ENCODE results near the gene IGSF9B.

Gene IGSF9B

GRCh38 chr11:133898770-133899115, 58.0 kb downstream of the IGSF9B start:
- DNase-seq = no peak

- DNase-seq = no peak
Observed at GRCh38 chr11:133898031-133898769, 58.6 kb downstream of the IGSF9B start.

DNA sequence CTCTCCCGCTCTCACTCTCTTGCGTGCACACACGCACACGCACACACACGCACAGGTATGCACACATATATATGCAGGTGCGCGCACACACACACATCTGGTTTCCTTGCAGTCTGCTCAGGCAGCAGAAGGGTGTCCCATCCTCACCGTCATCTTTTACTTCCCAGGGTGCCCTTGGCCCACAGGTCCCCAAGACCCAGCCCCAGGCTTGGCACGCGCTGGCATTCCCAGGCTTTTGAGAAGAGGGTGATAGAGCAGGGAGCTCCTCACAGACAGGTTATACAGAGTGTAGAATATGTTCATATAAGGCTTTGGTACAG, 59.5 kb downstream of the IGSF9B start:
- DNase-seq = no peak

- DNase-seq = no peak
Observed at GRCh38 chr11:133896642-133897330, 60.0 kb downstream of the IGSF9B start.

GRCh38 chr11:133896028-133896427, 60.7 kb downstream of the IGSF9B start:
- DNase-seq = no peak

DNA sequence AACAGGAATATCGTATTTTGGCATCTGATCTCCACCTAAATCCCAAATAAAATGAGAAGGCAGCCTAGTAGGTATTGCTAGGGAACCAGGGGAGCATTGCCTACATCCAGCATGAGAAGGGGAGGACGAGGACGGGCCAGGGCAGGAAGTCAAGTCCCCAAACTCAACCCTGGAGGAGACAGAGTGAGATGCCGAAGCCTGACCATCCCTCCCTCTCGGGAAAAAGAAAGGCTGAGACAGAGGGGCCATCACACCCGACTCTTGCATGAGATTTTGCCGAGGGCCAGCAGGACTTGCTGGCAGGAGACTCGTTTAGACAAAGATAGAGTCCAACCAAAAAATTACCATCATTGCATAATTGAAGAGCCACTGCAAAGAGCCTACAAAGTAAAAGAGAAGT, 61.2 kb downstream of the IGSF9B start:
- no peak for DNase-seq

DNA sequence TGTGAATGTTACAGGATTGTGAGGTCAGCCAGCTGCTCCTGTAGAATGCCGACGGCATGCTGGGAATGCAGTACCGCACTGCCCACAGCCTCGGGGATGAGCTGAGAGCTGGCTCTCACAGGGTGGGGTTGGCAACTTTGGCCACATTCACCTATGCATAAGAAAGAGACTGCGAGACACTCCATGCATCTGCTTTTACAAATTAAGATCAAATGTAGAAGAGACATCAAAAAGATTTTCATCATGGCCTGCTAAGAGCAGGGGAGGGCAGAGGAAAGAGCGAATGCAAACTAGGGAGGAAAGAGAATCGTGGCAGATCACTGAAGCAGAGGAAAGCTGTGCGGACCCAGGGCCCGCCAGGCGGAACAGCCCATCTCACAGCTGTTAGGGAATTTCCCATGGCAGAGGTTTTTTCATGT, 61.7 kb downstream of the IGSF9B start:
- DNase-seq = no peak

DNA sequence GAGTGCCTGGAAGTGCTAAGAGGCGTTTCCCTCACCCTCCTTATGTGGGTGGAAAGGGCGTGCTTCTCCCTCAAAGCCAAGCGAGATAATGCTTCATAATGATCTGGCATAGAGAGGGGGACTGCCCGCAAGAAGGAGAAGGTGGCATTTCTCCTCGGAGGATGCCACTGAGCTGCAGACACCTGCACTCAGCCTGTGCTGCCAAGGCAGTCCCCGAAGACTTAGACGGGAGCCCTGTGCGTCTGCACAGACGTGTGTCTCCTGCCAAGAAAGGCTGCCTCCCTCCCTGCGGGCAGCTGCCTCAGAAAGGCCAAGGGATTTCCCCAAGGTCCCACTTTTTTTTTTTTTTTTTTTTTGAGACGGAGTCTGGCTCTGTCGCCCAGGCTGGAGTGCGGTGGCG, 63.4 kb downstream of the IGSF9B start:
- no peak for DNase-seq

GRCh38 chr11:133892584-133893380, 64.0 kb downstream of the IGSF9B start:
- no peak for DNase-seq

DNA sequence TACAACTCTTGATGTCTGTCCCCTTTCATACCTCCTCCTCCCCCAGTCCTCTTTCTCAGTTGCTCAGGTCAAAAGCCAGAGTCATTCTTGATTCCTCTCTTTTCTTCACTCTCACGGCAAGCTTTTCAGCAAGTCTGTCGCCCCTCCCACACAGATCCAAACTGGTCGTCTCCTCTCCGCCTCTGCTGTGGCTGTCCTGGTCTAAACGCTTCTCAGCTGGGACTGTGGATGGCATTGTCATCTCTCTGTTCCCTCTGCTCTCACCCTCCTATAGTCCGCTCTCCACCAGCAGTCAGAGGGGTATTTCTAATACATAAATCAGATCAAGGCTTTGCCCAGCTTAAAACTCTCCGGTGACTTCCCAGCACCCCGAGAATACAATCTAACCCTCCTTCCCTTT, 64.6 kb downstream of the IGSF9B start:
- no peak for DNase-seq

DNA sequence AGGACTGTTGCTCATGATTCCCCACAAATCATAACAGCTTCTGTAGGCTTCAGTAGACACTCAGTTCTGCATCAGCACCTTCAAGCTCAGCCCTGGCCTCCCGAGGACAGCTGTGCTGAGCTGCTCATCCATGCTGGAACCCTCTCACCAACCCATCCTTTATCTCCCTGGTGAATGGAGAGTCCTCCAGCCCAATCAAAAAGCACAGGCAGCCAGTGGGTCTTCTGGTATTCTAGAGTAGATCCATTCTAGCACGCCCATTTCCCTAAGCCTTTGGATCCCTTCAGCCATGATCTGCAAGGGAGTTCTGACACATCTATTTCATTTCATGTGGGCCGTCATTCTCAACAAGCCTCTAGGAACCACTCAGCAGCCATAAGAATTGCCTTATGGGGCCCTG, 66.9 kb downstream of the IGSF9B start:
- no peak for DNase-seq

- DNase-seq = no peak
Observed at GRCh38 chr11:133889188-133889587, 67.6 kb downstream of the IGSF9B start.

DNA sequence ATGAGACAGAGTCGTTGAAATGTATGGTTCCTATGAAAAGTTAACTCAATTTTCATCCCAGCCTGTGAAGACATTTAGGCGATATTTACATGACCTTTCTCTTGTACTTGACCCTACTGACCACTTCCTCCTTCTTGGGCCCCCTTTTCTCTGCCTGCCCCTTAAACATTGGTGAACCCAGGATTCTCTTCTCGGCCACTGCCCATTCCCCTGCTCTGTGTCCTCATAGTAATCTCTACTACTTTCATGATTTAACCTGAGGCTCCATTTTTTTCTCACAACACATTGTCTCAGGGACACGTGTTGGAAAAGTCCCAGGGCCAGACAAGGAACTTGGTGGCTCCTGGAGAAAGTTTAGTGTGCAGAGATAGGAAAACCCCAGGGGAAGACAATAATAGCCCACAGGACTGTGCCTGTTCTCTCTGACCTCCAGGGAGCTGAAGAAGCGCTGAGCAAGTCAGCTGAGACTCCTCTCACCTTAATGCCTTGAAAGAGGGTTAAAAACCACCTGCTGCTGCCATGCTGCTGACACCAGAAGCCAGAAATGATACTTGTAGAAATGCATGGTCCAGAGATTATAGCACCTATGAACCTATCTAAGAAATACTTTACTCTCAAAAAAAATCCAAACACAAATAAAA, 69.0 kb downstream of the IGSF9B start:
- no peak for DNase-seq

GRCh38 chr11:133886029-133886428, 70.7 kb downstream of the IGSF9B start:
- no peak for DNase-seq

DNA sequence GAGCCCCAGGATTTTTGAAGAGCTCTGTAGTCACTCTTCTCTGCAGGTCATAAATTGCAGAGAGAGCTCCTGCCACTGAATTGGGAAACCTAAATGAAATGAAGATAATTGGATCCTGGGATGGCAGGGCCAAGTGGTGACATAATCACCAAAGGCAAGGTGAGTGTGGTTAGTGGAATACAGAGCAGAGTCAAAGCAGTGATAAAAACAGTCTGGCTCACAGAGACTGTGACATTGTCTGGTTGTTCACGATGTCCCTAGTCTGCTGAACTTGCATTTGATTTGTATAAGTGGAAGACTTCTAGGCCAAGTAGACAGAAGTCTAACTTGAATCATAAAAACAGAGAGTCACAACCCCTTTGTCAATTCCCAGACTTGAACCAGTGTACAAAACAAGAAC, 84.6 kb downstream of the IGSF9B start:
- no peak for DNase-seq

GRCh38 chr11:133867456-133867855, 89.3 kb downstream of the IGSF9B start:
- DNase-seq = no peak

GRCh38 chr11:133865466-133865865, 91.3 kb downstream of the IGSF9B start:
- DNase-seq = no peak

DNA sequence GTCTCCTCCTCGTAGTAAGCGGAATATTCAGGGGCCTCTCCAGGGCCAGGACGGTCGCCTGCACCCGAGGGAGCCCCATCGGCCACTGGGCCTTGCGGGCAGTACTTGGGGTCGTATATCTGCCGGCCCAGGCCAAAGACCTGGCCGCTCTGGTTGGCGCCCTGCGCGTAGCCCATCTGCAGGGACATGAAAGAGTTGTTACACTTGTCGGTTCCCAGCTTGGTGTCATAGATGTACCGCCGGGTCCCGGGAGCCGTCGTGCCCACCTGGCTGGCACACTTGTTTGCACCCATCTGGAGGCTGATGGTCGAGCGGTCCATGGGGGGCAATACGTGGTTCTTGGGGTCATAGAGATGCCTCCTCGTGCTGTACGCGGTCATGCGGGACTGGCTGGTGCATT, 92.0 kb downstream of the IGSF9B start:
- DNase-seq = no peak

DNA sequence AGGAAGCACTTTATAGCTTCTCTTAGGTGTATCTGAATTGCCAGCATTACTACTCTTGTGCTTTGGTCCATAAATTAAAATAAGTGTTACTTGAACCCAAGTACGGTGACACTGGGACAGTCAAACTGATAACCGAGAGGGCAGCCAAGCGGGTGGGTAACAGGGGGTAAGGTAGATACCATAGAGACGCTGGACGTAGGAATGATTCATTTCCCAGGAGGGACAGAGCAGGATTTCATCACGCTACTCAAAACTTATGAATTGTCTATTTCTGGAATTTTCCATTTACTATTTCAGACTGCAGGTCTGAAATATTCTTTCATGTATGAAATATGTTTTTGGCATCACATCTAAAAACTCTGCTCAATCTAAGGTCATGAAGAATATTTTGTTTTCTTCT, 96.6 kb downstream of the IGSF9B start:
- no peak for DNase-seq
